GM12878 (cell line): Measurements from ENCODE around the gene IBSP. TPM values are rescaled to one million over a fixed set of nuclear protein-coding genes. Genes with fewer than 3 reads are reported as not detected.

Experiments
- ATAC-seq: fragments of 200-7000 bp; cut with Tn5 transposase; 3 replicates; pipeline ENCODE4 v1.9.1; 2020; ENCODE audit warnings: mild to moderate bottlenecking, moderate library complexity
- BruUV-seq: library from RNA; stranded (reverse); fragments of 400-500 nt; replicated peaks from 2 replicates; lab custom pipeline; 2021; lab: Mats Ljungman, UMichigan
- CTCF ChIA-PET: fragments of 300-600 bp; sonication (Branson Sonifier 250); formaldehyde crosslinking; extraction: SDS; loops from one replicate; lab custom pipeline; 2021; ENCODE audit warnings: inconsistent platforms; lab: Yijun Ruan, JAX
- POLR2A ChIA-PET: fragments of 350-600 bp; formaldehyde crosslinking; extraction: SDS; loops from one replicate; lab custom pipeline; 2021; ENCODE audit warnings: inconsistent platforms; lab: Charles Lee
- RAD21 ChIA-PET: fragments of 300-600 bp; sonication (Branson Sonifier 250); formaldehyde crosslinking; loops from one replicate; lab custom pipeline; 2023; ENCODE audit warnings: antibody characterized with exemption; ENCODE audit not compliant: unreplicated experiment; lab: Charles Lee
- SMC1A ChIA-PET: fragments of 300-600 bp; sonication (Branson Sonifier 250); formaldehyde crosslinking; loops from one replicate; lab custom pipeline; 2023; ENCODE audit not compliant: unreplicated experiment, uncharacterized antibody; lab: Charles Lee
- DNase-seq: peaks from one replicate; pipeline ENCODE4 v3.0.0-alpha.2; 2011; ENCODE audit warnings: low read depth, low spot score
- FAIRE-seq: peaks from 3 replicates; lab custom pipeline; 2011; peaks lifted over from hg19 to GRCh38; lab: Jason Lieb, UNC
- H2AFZ ChIP-seq: 2 replicates; pipeline ENCODE4 v1.6.0; 2011; ENCODE audit warnings: low read depth, low read length, control low read depth; ENCODE audit not compliant: control insufficient read depth
- H3K27ac ChIP-seq: 2 replicates; pipeline ENCODE4 v1.5.1; 2011; ENCODE audit warnings: control low read depth; ENCODE audit not compliant: control insufficient read depth, insufficient read depth
- H3K27me3 ChIP-seq, 2 experiments: replicated peaks in 1 of 2; 2 replicates each; pipeline versions ENCODE4 v1.6.0 to v1.6.1; 2011; ENCODE audit warnings: low read length in 1 of 2; ENCODE audit not compliant: control insufficient read depth in 2 of 2, insufficient read depth in 2 of 2
- H3K36me3 ChIP-seq, 2 experiments: 2 replicates each; pipeline ENCODE4 v1.5.1; 2011; ENCODE audit warnings: low read length in 1 of 2; ENCODE audit not compliant: control insufficient read depth in 2 of 2, insufficient read depth in 2 of 2
- H3K4me1 ChIP-seq: 2 replicates; pipeline ENCODE4 v1.6.1; 2011; ENCODE audit warnings: mild to moderate bottlenecking, low read length, moderate library complexity, mixed read lengths; ENCODE audit not compliant: control insufficient read depth, insufficient read depth
- H3K4me2 ChIP-seq: 2 replicates; pipeline ENCODE4 v1.6.0; 2011; ENCODE audit warnings: control low read depth; ENCODE audit not compliant: control insufficient read depth, insufficient read depth
- H3K4me3 ChIP-seq: fragments of 200-600 bp; sonication (generic); 2 replicates; pipeline ENCODE4 v1.5.1; 2016
- H3K79me2 ChIP-seq: 2 replicates; pipeline ENCODE4 v1.6.0; 2011; ENCODE audit warnings: low read length; ENCODE audit not compliant: control insufficient read depth, insufficient read depth
- H3K9ac ChIP-seq: 2 replicates; pipeline ENCODE4 v1.8.0; 2011; ENCODE audit warnings: low read length, control low read depth, mixed read lengths; ENCODE audit not compliant: control insufficient read depth, insufficient read depth
- H3K9me3 ChIP-seq: replicated peaks from 3 replicates; pipeline ENCODE4 v1.5.1; 2011; ENCODE audit warnings: mild to moderate bottlenecking, low read length; ENCODE audit not compliant: control insufficient read depth, insufficient read depth
- H4K20me1 ChIP-seq: 2 replicates; pipeline ENCODE4 v1.6.0; 2011; ENCODE audit not compliant: control insufficient read depth, insufficient read depth
- ASH2L ChIP-seq: fragments of 300-600, 200-600 bp; sonication (generic); IDR thresholded peaks from 2 replicates; pipeline ENCODE4 v1.6.1; 2017; ENCODE audit warnings: low read depth, mild to moderate bottlenecking, borderline replicate concordance
- MTA3 ChIP-seq: IDR thresholded peaks from 2 replicates; pipeline ENCODE4 v1.6.1; 2012; ENCODE audit warnings: low read length, inconsistent platforms, borderline replicate concordance
- NR2C2 ChIP-seq: IDR thresholded peaks from 2 replicates; pipeline ENCODE4 v1.6.1; 2011; ENCODE audit warnings: borderline replicate concordance, low read depth; ENCODE audit not compliant: control insufficient read depth, insufficient read length
- RCOR1 ChIP-seq: conservative IDR thresholded peaks from 2 replicates; pipeline ENCODE4 v1.6.1; 2012; ENCODE audit warnings: low read depth, low read length, improper control_type of control experiment
- SIN3A ChIP-seq: IDR thresholded peaks from 2 replicates; pipeline ENCODE4 v1.6.1; 2012; ENCODE audit warnings: low read depth, low read length, improper control_type of control experiment
- STAT3 ChIP-seq: IDR thresholded peaks from 2 replicates; pipeline ENCODE4 v1.6.1; 2011; ENCODE audit warnings: low read depth, low read length, improper control_type of control experiment
- WRNIP1 ChIP-seq: IDR thresholded peaks from 2 replicates; pipeline ENCODE4 v1.6.1; 2011; ENCODE audit warnings: low read depth, low read length, improper control_type of control experiment, borderline replicate concordance
- ZBTB33 ChIP-seq: fragments of 450-650 bp; IDR thresholded peaks from 2 replicates; pipeline ENCODE4 v1.6.1; 2017; ENCODE audit warnings: mild to moderate bottlenecking
- ZNF384 ChIP-seq: IDR thresholded peaks from 2 replicates; pipeline ENCODE4 v1.6.1; 2012; ENCODE audit warnings: low read depth, mild to moderate bottlenecking, low read length, improper control_type of control experiment, borderline replicate concordance
- ZSCAN29 ChIP-seq: fragments of 450-650 bp; IDR thresholded peaks from 2 replicates; pipeline ENCODE4 v1.6.1; 2017; ENCODE audit warnings: mild to moderate bottlenecking, moderate library complexity
- WGBS: methylation state at CpG from one replicate; pipeline ENCODE4 v1.1.6; 2016; ENCODE audit warnings: low lambda C conversion rate; ENCODE audit not compliant: insufficient replicate concordance, insufficient coverage; ENCODE audit errors: missing lambda C conversion rate; 5-methylcytosine and 5-hydroxymethylcytosine counted together
- in situ Hi-C: fragments of 300-500 bp; cut with MboI; formaldehyde crosslinking; loops from 9 replicates; pipeline ENCODE4 v1.14.3; 2018; ENCODE audit warnings: mixed read lengths
- intact Hi-C: fragments of 100-400 bp; cut with micrococcal nuclease; formaldehyde crosslinking; loops from one replicate; pipeline ENCODE4 v1.14.2; 2022; ENCODE audit not compliant: unreplicated experiment
- polyA plus RNA-seq, 11 experiments: library from polyadenylated mRNA; depleted of rRNA in 4 of 11; unstranded in 6 of 11; stranded (reverse) in 5 of 11; fragments of >200 nt; fragmentation: Nextera tagmentation in 4 of 11; fragmentation: Illumina TruSeq in 1 of 11; extraction: Ambion mirVana in 4 of 11; extraction: Trizol in 1 of 11; gene quantifications; 1 replicate in 1 of 11; 2 replicates in 10 of 11; pipeline versions ENCODE4 v1.2.1 to v1.2.3, GENCODE V29; 2011 to 2016; ENCODE audit warnings: inconsistent platforms in 2 of 11, missing spikeins in 2 of 11, low read depth in 1 of 11
- total RNA-seq, 4 experiments: library from RNA; depleted of rRNA in 3 of 4; stranded (reverse); fragments of >200 nt in 3 of 4; fragmentation: Illumina TruSeq in 1 of 4; extraction: Trizol in 1 of 4; gene quantifications; 2 replicates each; pipeline versions ENCODE4 v1.2.1 to v1.2.3, GENCODE V29; 2013 to 2021

The IBSP gene
- total and polyA plus RNA-seq, 10 of the 15 experiments (the other 5 are each of a cell fraction or from before 2014, with no cell fraction given) = not detected

GRCh38 chr4:87844452-87844851 lies 45.1 kb downstream of the IBSP start:
- DNase-seq = no peak
- no peak for TF ChIP-seq STAT3
- no peak for TF ChIP-seq SIN3A
- no peak for TF ChIP-seq WRNIP1
- no peak for TF ChIP-seq MTA3
- TF ChIP-seq ASH2L = no peak
- TF ChIP-seq NR2C2 = no peak
- no peak for TF ChIP-seq ZSCAN29
- TF ChIP-seq ZNF384 = no peak
- no peak for TF ChIP-seq RCOR1
- no peak for TF ChIP-seq ZBTB33
- TF ChIP-seq, all 136 proteins: peak for 0
- ChIA-PET SMC1A (interaction anchor here (0.9 to 1.5 kb wide), 2 partner anchors 10 to 367 kb away, joined by 3 read pairs; no protein-coding TSS in a partner anchor), CTCF (interaction anchor here (0.9 to 2.2 kb wide), 5 partner anchors 8 to 490 kb away, joined by 3 to 8 read pairs (median 4); no protein-coding TSS in a partner anchor), POLR2A (no interaction called here), RAD21 (no interaction called here)
- in situ Hi-C loops = loop anchor here (10.0 to 25.0 kb wide), 2 partner anchors 350 to 682 kb away; no protein-coding TSS in a partner anchor
- H3K79me2 ChIP-seq = no peaks in the 10 kb centered on the region
- H3K27me3 ChIP-seq = no peaks in the 10 kb centered on the region
- no TSS peak for BruUV-seq
- H3K4me1 ChIP-seq = no peaks in the 10 kb centered on the region
- ATAC-seq (no peak), FAIRE-seq (no peak)
- WGBS = 65% methylated on average over 1 of the region's 1 CpG
- H3K36me3 ChIP-seq = no peaks in the 10 kb centered on the region
- no peaks in the 10 kb centered on the region for H3K9me3 ChIP-seq
- H3K4me3 ChIP-seq = no peak overlapping the region
- no peak overlapping the region for H3K27ac ChIP-seq
- no peaks in the 10 kb centered on the region for H4K20me1 ChIP-seq
- H2AFZ ChIP-seq = no peak overlapping the region
- no peak overlapping the region for H3K9ac ChIP-seq
- no peak overlapping the region for H3K4me2 ChIP-seq
- intact Hi-C loops = no loop called here
